Stimulated activated CD4-positive, alpha-beta T cell treated with anti-CD3 and anti-CD28 coated beads, Interleukin-15, amount 100 ng/mL, for 24 hours (primary cell): ENCODE data around the gene HS6ST3.

Experiments
- DNase-seq: peaks from one replicate; pipeline ENCODE4 v3.0.0-alpha.2; 2020

The HS6ST3 gene

GRCh38 chr13:96806746-96807145 is 716.8 kb downstream of the HS6ST3 start:
- DNase-seq, result no peak

DNA sequence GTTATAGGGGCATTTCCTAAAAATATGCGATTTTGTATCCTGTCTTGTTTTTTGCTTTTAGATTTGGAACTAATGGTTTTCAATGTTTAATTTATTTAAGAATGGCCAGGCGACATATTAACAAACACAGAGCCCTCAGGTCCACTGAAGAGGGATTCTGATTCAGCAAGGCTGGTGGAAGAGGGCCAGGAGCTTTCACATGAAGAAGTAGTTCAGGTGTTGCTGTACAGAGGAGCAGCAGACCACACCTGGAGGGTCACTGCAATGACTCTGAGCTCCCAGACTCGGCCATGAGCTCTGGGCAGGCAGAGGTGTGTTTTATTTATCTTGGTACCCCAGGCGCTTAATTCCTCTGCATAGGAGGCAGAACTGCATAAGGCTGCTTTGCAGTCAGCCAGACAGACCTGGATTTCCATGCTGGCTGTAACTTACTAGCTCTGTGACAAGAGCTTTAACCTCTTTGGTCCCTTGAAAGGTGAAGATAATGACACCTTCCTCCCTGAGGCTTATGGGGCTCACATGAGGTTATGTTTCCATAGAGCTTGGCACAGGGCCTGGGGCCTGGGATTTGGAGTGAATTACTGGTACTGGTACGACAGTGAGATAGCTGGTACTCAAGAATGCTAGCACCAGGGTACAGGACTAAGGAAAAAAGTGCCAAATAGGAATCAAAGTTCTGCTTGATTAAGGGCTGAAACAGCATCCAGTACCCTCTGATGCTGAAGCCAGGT is 719.6 kb downstream of the HS6ST3 start:
- no peak for DNase-seq

GRCh38 chr13:96810104-96810503 is 720.2 kb downstream of the HS6ST3 start:
- DNase-seq, result no peak

DNA sequence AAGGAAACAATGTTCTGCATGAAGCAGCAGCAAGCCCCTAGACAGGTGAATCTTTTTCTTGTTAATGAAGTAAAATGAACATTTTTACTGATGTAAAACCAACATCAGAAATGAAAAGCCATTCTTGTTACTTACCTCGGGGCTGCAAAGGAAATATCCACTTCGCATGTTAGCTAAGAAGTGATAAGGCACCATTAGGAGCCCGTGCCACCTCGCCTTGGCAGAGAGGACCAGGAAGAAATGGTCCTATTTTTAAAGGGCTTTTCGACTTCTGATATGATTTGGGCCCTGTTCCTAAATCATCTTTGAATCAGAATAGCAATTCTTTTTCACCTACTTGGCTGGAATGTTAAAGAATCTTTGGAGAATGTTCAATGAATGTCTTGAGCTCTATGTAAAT is 721.1 kb downstream of the HS6ST3 start:
- DNase-seq, result no peak

DNA sequence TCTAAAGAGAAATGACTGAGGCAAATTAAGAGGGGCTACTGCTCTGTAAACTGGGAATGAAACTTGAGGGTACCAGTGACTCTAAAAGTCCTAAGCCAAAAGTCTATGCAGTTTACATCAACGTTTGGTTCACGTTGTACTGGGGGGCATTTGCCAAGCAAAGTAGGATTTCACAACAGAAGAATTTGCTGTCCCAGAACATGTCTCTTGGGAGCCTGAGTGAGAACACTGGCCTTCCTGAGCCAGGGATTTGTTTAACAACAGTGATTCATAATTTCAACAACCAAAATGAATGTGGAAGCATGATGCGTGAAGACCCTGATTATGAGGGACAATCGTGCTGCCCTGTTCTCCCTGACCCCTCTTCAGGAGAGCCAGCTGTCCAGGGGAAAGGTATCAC is 726.4 kb downstream of the HS6ST3 start:
- no peak for DNase-seq

GRCh38 chr13:96816874-96817273 is 727.0 kb downstream of the HS6ST3 start:
- DNase-seq, result no peak

GRCh38 chr13:96817336-96817941 is 727.5 kb downstream of the HS6ST3 start:
- no peak for DNase-seq

GRCh38 chr13:96819375-96819774 is 729.5 kb downstream of the HS6ST3 start:
- no peak for DNase-seq

GRCh38 chr13:96821381-96821780 is 731.5 kb downstream of the HS6ST3 start:
- no peak for DNase-seq

- DNase-seq, result no peak
These were observed 732.1 kb downstream of the HS6ST3 start for GRCh38 chr13:96821971-96822370.

DNA sequence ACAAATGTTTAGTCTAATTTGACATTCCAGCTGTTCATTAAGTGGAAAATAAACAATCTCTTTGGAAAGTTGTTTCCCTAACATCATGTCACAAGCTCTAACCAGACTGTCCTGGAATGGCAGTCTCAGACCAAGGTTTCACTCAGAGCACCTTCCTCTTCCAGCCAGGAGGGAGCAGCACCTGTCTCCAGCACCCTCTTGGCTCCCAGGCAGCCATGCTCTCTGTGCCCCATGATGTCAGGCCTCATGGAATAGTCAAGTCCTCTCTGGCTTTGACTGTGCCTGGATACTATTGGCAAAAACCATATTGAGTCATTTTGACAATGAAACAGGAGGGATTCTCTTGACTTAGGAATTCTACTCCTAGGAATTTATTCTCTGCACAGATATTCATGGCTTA is 733.0 kb downstream of the HS6ST3 start:
- DNase-seq, result no peak

DNA sequence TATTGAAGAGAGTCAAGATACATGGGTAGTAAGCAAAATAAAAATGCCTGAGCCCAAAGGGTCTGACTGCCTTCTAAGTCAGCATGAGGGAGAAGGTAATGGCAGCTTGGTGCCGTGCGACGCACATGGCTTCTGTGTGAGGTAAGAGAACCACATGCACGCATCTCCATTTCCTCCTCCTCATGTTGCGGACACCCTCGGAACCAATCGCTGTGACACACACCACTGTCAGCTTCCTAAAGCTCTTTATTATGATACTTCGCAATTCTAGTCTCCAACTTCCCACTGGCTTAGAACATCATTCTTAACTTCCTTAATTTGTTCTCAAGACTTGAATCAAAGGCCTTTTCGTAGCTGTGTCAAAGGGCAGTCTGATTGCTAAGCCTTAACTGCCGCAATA is 734.2 kb downstream of the HS6ST3 start:
- DNase-seq, result no peak

DNA sequence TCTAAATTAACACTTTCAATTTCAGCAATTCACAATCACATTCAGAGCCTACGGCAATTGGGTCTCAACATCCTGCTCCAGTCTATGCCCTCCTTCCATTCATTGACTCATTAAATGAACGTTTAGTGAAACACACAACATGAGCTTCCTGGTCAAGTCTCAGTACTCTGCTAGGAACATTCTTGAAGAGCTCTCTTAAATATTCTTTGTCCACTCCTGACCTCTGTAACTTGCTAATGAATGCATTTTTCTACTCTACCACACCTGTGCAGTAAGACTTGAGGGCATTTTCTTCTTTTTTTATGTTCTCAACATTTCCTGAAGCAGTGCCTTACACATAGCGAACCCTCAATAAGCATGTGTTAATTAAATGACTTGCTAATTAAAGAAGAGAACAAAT is 735.7 kb downstream of the HS6ST3 start:
- no peak for DNase-seq

DNA sequence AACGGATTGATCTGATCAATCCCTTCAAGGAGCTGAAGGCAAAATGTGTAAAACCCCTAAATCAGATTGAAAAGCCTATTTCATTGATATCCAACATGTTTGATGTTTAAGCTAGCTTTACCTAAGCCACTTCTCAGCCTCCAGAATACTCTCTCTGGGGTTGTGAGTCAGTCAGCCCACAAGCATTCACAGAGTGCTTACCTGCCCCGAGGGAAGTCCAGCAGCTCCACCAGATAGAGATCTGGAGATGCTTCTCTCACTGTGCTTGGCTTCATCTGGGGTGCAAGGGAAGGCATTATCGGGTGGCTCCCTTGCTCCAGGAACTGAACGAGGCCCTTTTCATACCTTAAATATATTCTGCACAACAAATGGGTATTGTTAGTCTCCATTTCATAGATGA is 744.7 kb downstream of the HS6ST3 start:
- DNase-seq, result no peak

- DNase-seq, result no peak
These were observed 745.6 kb downstream of the HS6ST3 start for GRCh38 chr13:96835546-96835945.

DNA sequence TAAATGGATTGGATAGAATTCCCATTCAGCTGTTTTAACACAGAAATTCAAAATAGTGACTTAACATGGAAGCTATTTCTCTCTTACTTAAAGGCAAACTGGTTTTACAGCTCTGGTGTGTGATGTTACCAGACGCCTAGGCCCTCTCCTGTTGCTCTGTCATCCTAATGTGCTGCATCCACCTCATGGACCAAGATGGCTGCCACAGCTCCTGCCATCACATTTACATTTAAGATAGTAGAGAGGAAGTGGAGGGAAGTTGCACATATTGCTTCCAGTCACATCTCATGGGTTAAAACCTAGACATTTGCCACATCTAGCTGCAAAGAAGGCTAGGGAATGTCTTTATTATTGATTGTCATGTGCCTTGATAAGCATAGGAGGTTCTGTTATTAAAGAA is 746.8 kb downstream of the HS6ST3 start:
- no peak for DNase-seq

DNA sequence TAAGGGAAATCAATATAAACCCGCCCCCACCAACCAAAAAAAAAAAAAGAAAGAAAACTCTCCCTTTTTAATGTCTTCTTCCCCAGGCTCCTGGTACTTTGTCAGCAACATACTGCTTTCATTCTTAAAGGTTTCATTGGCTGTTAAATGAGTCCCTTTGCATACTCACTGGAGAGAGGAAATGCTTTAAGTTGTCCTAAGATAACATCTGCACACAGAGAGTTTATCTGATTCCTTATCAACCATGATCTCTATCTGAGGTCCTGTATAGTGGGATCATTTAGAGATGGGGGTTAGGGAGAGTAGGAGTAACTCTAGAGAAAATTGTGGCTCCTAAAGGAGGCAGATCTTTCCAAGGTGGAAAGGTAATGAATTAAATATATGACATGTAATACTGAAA is 747.9 kb downstream of the HS6ST3 start:
- no peak for DNase-seq

DNA sequence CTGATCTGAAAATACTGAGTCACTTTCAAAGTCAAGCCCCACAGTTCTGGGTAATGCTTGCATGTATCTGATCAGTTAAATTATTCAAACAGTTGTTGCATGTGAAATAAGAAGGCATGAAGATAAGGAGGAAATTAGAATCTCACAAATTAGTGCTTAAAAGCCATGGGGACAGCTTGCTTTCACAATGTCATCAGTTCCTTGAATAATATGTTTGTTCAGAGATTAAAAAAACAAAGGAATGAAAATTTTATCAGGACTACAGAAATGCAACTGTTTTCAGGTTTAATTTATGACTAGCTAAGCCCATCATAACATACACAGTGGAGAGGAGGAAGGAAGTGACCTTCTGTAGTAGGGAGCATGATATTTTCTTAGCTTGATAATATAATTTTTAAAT is 754.3 kb downstream of the HS6ST3 start:
- DNase-seq, result no peak

GRCh38 chr13:96844616-96845015 is 754.7 kb downstream of the HS6ST3 start:
- no peak for DNase-seq

- DNase-seq, result no peak
These were observed 758.4 kb downstream of the HS6ST3 start for GRCh38 chr13:96848286-96848685.

DNA sequence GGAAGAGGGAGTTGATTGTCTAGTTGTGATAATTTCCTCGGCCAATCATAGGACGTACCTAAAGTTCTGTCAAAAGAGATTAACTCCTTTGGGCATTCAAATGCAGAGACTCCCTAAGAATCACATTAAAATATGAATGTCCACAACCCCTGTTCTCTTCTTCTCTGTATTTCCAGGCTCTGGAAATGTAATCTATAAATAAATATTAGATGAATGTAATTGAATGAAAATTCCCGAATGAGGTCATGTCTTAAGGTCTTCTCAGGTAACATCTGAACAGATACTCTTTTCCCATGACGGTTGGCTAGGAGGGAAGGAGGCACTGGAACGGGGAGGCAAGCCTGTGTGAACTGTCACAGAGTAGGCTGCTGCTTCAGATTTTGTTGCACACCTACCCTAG is 759.2 kb downstream of the HS6ST3 start:
- no peak for DNase-seq

DNA sequence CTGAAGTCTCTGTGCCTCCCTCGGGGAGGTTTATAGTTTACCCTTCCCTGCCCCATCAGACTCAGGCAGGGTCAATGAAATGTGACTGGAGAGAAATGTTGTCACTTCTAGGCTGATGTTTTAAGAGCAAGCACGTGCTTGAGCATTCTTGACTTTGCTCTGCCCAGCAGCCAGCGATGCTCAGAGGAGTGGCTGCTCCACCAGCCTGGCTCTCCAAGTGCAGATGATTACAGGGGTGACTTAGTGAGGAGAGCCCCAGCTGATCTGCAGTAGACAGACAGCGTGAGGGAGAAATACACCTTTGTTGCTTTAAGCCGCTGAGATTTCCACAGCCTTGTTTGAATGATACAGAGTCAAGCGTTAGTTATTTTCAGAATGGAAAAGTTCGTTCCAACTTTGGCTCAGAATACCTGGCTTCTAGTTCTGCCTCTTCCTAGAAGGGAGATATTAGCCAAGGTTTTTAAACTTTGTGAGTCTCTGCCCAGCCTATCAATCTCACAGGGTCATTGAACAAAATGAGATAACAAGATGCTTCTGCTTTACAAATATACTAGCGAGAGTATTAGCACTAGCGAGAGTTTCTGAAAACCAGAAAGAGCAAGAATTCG is 760.7 kb downstream of the HS6ST3 start:
- DNase-seq, result no peak

DNA sequence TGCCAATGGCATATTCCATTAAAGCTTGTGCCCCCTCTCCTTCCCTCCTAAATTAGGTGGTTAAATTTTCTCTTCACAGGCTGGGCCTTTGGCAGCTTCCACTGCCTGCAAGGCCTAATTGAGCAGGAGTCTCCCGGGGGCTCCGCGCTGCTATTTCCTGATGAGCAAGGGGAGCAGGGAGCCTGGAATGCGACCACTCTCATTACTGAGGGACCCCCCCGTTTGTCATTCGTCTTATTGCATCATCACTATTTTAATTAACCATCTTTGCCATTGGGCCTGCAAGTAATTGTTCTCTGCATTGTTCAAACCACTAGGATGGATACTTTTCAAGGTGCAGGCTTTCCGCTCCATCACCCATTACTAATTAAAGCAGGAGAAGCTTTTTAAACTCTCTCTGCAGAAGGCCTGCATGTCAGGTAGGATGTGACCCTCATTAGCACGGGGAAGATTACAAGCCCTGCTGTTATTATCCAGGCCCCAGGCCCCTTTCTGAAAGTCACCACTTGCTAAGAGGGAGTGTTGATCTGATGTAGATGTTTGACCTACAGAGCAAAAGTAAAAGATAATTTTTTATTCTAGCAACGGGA is 762.0 kb downstream of the HS6ST3 start:
- no peak for DNase-seq

- DNase-seq, result no peak
These were observed 768.4 kb downstream of the HS6ST3 start for GRCh38 chr13:96858133-96858826.
